COR-L47 (cell line): ENCODE measurements around the gene SPSB4.

Experiments
- DNase-seq: peaks from one replicate; lab custom pipeline; 2025; lab: John Stamatoyannopoulos, UW

Gene SPSB4

DNA sequence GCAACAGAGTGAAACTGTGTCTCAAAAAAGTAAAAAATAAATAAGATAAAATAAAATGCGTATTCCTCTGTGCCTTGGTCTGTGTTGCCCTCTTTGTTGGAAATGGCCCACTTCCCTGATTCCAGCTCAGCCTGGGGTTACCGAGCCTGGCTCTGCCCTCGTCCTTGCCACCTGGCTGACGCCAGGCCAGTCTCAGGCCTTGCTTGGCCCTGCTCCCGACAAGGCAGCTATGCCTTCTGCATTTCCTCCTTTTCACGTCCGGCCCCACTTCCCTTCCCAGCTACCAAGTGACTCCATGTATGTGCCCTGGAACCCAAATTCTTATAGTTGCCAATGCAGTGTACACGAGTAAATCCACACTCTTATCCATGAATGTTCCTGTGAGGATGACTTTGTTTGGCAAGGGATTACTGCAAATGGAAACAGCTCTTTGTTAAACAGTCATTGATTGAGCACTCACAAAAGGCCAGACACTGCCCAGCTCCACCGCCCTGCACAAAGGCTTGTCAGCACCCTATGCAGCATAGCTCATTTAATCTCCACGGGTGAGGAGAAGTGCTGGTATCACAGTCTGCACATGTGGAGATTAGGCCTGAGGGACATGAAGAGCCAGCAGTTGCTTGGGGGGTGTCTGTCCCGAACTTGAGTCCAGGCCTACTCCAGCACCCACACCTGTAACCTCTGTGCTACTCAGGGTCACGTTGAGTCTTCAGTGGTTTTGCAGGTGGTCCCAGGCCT lies 25.1 kb downstream of the SPSB4 start:
- DNase-seq: peak; percentile 24

DNA sequence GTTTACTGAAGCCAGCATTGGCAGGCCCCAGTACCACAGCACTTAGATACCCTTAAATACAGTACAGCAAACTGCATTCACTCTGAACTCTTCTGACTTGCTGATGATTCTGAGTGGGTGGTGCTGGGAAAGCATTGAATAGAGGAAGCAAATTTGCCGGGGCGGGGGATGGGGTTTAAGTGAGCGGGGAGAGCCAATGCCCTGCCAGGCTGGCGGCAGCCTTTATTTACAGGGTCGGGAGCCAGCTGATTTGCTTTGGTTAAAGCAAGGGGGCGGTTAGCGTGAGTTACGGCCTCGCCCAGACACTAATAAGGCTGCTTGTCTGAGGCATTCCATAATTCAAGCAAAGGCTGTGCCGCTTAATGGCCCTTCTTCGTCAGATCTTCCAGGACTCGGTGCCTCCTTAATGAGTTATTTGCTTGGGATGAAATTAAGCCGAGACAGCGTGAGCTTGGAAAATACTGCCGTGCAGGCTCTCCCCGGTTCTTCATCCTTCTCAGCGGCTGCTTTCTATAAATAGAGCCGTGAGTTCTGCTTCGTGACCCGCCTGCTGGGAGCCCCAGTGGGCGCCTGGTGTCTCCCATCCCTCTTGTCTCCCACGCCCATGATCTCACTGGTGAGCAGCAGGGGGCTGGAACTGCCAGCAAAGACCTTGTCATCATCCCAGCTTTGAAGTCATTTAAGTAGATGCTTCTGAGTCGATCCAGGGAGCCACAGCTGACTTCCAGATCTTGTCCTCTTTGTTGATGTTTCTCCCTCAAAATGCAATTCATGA lies 25.8 kb downstream of the SPSB4 start:
- DNase-seq: peak; percentile 92

DNA sequence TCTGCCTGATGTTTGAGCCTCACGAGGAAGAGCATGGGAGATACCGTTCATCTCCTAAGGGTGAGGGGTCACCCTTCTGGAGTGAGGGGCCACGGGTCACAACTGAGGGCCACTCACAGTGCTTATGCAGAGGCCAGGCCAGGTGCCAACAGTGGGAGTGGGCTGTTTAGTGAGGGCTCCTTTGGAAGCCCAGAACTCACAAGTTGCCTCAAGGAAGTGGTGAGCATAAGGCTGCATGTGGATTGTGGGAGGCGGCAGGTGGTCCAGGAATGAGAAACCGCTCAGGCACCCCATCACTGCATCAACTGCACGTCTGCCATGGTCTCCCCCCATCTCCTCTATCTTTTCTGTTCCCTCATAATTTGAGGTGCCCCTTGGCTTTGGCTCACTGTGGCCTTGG lies 26.5 kb downstream of the SPSB4 start:
- DNase-seq: no peak

DNA sequence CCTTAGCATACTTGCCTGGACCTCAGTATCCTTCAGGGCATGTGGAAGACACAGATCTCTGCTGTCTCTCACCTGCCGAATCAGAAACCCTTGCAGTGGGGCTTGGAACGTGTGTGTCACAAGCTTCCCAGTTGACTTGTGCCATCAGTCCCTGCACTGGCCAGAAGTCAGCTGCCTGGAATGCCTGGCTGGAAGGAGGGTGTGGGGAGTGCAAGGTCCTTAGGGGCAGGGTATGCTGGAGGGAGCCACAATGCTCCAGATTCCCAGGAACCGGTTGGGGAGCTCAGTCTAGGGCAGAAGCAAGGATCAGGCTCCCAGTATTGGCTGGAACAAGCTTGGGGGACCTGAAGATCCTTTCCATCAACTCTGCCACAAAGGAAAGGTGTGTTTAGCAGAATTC lies 27.1 kb downstream of the SPSB4 start:
- DNase-seq: no peak

DNA sequence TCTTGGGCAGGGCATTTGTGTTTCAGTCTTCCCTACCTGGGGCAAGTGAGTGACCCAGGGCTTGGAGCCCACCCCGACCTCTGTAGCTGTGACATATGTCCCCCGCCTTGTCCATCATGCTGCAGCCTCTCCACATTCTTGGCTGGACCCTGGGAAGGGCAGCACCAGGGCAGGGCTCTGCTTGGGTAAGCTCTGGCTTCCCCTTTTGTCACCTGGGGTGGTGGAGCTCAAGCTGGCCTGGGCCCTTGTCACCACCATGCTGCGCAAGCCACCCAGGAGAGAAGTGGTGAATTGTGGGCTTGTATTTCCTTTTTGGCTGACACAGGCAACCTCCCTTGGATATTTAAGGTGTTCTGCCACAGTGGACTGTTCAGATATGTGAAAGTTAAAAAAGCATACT lies 29.3 kb downstream of the SPSB4 start:
- no peak for DNase-seq

DNA sequence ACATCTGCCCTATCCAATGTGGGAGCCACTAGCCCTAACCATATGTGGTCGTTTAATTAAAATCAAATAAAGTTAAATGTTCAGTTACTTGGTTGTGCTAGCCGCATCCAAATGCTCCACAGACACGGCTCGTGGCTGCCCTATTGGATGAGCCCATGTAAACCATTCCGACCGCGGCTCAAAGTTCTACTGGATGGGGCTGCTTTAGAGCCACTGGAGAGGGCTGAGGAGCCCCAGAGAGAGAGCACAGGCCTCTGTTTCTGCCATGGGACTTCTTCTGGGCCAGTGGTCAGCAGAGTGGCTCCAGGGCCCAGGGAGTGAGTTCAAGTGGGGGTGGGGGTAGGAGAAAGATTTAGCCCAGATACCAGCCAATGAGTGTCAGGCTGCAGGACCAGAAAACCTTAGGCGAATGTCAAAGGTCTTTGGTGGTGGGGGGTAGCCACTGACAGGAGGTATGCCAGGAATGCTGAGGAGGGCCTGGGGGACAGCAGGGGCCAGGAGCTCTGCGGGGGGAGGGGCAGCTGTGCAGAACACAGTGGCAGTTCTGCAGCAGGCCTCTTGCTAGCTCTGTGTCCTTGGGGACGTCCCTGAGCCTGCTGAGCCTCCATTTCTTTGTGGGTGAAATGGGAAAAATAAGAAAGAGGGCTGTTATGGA lies 30.1 kb downstream of the SPSB4 start:
- no peak for DNase-seq

DNA sequence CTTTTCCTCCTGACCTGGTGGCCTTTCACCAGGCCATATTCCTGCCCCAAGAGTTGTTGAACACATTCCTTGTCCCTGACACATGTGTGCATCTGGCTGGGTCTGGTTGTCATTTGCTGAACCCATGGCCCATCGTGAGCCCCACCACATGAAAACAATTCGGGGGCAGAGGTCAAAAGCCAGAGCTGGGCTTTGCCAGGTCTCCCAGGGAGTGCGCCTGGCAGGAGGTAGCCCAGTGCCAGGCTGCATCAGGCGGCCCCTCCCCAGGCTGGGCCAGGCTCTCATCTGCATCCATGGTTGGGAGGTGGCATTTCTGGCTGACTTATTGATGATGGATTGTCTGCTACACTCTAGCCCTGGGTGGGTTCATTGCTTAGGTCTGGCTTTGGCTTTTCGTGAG lies 30.9 kb downstream of the SPSB4 start:
- no peak for DNase-seq

DNA sequence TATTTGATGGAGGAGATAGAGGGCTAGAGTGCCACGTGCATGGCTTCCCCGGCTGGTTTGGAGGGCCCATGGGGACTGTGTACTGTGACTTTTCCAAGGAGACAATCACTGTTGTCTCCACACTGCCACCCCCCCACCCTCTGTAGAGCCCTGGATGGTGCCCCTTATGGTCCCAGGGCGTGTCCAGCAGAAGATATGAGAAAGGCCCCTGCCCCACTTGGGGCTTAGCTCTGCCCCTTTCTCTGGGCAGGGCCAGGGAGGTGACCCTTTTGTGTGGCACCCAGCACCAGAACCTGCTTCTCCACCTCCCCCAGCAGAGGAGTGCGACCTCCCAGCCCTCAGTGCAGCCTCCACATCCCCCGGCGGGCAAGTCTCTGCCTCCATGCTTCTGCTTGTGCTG lies 32.1 kb downstream of the SPSB4 start:
- no peak for DNase-seq

DNA sequence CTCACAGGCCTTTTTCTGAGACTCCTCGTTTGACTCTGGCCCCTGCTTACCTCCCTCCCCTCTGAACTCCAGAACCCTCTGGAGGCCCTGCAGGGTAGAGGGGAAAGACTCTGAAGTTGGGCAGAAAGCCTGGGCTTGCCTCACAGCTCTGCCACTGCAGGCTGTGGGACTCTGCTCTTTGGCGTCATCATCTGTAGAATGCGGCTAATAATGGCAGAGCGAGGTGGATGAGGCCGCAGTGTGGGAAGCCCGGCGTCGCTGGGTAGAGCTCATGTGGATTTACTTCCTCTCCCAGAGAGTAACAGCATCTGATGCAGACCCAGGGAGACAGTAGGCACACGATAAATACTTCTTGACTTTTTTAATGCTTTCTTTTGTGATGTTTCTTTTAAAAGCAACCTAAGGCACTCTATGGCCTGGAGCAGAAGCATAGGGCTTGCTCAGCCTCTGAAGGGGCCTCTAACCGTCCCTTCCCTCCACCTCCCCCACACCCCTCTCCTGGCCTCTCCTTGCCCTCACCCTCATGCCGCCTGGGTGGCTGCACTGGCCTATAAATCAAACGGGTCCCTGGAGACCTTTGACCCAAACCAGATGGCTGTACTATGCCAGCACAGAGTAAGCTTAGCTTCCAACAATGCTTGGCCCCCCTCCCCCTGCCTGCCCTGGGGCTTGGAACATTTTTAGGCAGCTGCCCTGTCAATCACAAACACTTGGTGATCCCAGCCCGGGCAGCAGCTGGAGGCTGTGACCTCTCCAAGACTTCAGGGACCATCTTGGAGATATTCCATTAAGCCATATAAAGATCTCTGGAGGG lies 32.9 kb downstream of the SPSB4 start:
- DNase-seq: no peak

DNA sequence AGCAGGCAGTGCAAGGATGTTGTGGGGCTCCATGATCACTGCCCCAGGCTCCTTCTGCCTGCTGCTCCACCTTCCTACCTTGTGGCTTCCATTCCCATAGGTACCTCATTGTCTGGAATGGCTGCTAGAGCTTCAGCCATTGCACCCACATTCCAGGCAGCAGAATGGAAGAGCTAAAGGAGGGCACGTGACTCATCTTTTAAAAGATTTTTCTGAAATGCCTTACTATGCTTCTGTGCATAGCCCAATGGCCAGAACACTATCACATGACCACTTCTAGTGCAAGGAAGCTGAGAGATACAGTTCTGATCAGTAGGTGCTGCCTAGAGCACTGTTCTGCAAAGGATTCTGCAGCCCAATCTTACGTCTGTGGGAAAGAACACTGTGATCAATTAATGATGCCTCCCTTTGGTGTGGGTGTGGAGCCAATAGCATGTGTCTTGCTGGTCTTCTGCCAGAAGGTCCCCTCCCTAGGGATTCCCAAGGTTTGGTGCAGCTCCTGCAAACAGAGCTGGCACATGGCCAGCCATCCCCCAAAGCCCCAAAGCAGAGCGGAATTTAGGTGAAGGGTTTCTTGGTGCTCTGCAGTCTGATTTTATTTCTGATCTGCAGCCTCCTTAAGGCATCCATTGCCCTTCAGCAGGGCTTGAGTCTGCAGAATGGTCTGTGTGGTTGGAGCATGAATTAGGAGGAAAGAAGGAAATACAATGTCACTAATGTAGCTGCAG lies 34.4 kb downstream of the SPSB4 start:
- no peak for DNase-seq

DNA sequence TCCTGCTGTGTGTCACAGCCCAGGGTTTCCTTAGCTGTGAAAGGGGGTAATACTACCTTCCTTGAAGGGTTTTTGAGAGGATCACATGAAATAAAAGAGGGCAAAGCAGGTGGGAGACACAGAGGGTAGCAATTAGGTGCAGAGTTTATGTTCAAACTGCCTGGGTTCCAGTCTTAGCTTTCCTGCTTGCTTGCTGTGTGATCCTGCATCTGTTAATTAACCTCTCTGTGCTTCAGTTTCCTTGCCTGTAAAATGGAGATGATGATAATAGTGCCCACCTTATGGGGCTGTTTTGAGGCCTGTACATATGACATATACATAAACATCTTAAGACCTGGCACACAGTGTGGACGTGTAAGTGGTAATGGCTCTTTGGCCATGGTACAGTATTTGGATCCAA lies 35.0 kb downstream of the SPSB4 start:
- no peak for DNase-seq

DNA sequence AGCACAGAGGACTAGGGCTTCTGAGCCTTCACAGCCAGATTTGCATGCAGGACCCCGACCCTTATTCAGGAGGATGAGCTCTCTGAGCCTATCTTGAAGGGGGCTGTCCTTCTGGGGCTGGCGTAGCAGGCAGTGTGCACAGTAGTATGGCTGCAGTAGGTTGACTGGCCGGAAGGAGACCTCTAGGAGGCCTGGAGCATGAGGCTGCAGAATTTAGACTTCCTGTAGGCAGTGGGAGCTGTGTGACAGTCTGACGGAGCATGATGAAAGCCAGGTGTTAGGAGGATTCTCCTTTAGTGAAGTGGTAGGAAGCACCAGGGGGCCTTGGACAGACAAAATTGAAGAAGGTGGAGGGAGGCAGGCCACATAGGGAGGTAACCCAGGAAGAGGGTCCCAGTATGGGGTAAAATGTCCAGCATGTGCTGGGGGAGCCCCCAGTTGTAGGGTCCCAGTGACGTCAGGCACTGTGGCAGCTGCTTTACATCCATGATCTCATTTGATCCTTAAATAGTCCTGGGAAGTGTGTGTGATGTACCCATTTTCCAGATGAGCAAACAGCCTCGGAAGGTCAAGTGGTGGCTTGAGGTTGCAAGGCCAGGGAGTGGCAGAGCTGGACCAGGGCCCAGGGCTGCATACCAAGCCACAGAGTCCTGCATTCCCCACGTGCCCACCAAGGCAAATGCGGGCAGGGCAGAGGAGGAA lies 36.1 kb downstream of the SPSB4 start:
- DNase-seq: no peak

DNA sequence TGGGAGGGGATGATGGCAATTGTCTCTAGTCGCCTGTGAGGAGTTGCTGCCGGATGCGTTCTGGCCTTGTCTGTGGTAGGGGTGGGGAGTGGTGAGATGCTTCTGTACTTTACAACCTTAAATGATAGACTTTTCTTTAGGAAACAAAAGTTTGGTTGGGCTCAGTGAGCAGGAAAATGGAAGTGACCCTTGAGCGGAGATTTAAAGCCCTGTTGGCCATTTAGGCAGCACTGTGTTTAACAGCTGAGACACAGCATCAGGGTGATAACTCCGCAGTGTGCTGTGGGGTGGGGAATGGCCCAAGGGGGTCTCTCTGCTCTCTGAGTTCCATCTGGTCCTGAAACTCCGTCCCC lies 36.6 kb downstream of the SPSB4 start:
- DNase-seq: no peak

DNA sequence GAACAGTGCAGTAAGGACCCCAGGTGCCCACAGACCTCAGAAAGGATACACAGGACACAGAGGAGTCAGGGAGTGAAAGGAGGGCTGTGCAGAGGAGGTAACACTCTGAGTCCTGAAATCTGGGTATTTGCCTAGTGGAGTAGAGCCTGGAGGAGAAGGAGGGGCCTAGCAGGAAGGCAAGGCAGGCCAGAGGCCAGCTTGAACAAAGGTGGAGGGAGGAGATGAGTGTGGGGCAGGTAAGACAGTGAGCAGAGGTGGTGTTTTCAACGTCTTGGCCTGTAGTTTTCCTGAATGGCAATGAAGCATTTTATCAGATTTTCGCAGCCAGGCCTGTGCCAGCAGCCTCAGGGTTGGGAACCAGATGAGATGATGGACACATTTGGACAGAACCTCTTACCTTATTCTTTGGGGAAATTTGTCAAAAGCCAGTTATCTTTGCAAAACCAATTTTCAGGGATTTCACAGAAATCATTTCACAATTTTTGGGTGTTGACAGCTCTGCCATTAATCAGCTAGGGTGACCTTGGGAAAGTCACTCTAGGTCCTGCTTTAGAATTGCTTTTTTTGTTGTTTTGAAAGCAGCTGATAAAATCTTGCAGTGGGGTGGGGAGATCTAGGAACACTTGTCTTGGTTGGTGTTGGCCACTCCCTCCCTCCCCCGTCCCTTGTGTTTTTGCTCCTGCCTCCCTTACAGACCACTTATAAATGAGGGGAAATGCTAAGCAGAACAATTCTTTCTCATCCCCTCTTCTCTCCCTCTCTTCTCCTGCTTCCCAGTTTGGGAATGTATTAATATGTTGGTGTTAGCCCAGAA lies 38.4 kb downstream of the SPSB4 start:
- DNase-seq: no peak

DNA sequence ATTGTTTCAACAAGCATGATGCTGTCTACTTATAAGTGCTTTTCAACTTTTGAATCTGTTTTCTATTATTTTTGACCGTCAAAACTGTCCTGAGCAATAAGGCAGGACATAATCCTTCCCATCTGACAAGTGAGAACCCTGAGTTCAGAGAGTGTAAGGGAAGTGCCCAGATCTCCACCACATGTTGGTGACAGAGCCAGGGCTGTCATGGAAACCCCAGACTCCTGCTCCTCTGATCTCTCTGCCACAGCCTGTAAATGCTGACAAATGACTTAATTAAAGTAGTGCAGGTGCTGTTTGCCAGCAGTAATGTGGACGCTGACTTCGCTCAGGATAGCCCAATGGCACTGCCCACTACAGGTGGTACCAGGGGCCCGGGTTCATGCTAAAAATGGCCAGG lies 40.3 kb downstream of the SPSB4 start:
- DNase-seq: peak; percentile 15

DNA sequence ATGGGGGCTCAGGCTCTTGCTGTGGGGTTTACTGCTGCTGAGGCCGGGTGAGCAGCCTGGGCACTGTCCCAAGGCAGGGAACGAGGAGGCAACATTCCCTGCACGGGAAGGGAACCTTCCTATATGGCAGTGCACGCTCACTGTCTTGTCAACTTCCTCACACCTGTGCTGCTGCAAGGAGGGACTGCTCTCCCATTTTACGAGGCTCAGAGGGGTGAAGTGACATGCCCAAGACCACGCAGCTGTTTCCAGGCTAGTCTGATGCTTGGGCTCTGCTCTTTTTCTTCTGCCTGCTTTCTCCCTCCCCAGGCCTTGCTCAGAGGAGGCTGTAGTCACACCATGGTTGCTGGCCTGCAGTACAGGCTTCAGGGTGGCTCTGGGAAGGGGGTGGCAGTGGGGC lies 41.5 kb downstream of the SPSB4 start:
- no peak for DNase-seq

DNA sequence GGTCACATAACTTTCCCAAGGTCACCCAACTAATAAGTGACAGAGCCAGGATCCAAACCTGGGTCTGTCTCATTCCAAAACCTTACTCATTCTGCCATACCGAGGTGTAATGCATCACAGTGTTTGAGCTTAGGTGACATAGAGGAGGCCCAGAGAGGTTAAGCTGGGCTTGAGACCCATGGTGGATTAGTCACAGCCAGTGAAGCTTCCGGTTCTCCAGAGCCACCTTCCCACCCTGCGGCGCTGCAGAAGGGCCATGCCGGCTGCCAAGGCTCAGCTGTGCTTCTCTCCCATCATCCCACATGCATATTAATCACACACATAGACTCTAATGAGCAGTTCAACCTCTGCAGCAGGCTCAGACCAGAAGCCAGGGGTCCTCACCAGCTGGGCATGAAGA lies 42.2 kb downstream of the SPSB4 start:
- no peak for DNase-seq

DNA sequence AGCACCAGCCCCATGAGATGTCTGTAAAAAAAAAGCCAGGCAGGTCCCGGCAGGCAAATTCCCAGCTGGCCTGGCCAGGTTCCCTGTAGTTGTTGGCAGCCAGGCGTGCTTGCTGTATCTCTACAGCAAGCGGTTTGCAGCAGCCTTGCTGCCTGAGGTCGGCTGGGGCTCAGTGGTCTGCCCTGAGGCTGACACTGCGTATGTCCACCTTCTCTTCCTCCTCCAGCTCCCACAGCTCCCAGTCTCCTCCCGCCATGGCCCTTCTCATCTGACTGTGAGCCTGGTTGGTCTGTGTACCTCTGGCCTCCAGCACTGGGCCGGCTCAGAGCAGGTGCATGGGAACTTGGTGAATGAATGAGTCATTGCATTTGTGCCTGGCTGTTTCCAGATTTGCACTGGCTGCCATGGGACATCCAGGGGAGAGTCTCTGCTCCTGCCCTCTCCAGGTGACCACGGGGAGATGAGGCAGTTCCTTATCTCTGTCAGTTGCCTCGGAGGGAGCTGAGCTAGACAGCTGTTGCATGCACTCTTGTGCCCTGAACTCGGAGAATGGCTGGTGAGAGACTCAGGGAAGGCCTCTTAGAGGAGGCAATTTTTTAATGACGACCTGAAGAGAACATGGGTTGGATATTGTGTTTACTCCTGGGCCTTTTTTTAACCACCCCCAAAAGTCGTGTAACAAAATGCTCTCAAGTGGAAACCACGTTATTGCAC lies 43.0 kb downstream of the SPSB4 start:
- no peak for DNase-seq

DNA sequence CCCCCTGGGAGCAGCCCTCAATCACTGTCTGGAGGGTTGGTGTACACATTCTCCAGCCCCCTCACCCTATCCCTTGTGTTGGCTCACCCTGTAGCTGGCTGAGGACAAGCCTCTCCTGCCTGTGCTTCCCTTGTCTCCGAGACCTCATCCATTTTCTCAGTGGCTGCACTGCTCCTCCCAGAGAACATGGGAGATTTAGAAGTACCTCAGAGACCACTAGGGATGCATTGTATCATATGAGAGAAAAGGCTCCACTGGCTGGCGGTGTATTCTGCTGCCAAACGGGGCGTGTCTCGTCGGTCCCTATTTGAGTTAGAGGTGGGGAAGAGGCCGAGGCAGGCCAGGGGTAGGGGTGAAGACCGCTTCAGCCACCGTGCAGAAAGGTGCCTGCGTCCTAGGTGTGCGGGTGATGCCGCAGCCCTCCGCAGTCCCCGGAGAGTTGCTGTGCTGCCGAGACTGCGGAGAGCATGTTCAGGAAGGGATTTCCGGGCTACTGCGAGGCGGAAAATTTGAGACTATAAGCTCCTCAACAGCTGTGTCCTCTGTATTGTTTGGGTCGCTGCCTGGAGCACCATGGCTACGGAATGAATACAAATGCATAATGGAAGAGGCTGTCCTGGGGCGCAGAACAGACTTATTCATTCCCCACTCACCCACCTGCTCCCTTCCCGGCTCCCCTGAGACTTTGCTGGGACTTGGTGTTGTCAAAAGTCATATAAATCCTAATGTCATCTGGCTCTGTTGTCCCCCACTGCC lies 43.8 kb downstream of the SPSB4 start:
- DNase-seq: peak; percentile 27
